Ovary (tissue), 3 donors: ENCODE measurements around the gene POU2F3.

Experiments used
- CTCF ChIP-seq, 3 donors: fragments of 450-650 bp in 2 of 3; fragments of 200-600 bp in 1 of 3; IDR thresholded peaks; one replicate each; pipeline versions ENCODE4 v1.5.1 to v1.8.0; 2016 to 2022; ENCODE audit warnings: antibody characterized with exemption in 3 of 3, mild to moderate bottlenecking in 1 of 3
- EP300 ChIP-seq: sonication (generic); formaldehyde crosslinking; IDR thresholded peaks from one replicate; pipeline ENCODE4 v1.6.1; 2017; ENCODE audit warnings: antibody characterized with exemption
- POLR2A ChIP-seq: fragments of 450-650 bp; IDR thresholded peaks from one replicate; pipeline ENCODE4 v1.6.1; 2017; ENCODE audit warnings: antibody characterized with exemption, mild to moderate bottlenecking, moderate library complexity
- donor health status: DM: no; HTN: no; CAD: no.

- TF ChIP-seq CTCF (IDR thresholded peaks at IDR 0.05) (no peak), POLR2A (no peak), EP300 (no peak)
Observed at GRCh38 chr11:120273432-120273831, 33.5 kb downstream of the POU2F3 start.
